ENCODE measurements around the gene NEBL.

NEBL gene

DNA sequence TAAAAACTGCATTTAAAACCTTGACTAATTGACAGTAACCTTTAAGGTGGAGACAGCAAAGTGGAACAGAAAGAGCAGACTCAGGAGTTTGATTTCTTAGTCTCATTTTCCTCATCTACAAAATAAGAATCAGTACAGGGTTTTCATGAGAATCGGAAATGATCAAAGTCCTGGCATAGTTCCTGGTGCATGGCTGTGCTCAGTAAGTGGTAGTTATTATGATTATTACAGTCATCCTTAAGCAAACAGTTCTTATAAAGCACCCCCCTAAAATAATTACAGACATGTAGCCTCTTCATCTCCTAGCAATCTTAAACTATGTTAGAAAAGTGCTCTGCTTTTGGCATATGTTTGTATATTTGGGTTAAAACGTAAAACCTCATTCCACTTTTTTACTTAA, 18.0 kb downstream of the NEBL start:
- Mint-ChIP-seq H3K4me3 (no peak overlapping the region), H3K36me3 (ENCODE audit: low read depth) (peaks cover 4% of the 10 kb centered on the region)

DNA sequence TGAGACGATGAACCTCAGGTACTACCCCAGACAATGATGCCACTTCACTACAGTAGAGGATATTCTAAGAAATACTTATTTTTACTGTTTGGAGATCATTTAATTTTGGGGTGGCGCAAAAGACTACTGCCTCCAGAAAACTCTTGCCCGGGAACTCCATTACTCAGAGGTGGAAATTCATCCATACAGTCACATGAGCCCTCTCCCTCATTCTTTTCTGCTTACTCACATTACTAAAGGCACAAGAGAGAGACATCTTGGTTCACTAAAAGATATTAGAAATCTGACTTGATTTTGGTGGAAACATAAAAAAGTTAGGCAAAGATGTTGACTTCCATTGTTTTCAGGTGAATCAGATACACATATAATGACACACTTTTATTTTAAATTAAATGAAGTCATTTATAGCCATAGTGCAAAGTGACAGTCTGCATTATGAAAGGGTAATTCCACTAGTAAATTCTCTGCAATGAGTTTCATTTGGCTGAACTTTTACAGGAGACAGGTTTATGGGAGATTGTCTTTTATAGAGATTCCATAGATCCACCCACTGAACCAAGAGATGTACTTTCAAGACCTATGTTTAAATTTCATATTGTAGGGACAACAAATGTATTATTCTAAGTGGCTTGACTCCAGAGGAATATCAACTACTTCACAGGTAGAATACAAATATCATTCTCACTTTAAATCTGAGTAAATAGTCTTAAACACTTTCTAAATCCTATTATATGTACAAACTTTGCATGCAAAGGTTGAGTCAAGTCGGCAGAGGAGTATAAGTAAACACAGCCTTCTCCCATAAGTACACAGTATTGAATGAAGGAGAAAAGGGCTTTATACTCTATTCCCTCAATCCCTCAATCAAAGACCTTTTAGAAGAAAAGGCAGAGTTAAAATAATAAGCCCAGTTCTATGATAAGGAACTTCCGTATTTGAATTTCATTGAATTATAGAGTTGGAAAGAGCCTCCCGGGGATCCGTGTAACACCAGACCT, 18.8 kb downstream of the NEBL start:
- Mint-ChIP-seq H3K9me3 (peaks cover 4% of the 10 kb centered on the region), H3K4me1 (peaks cover 5% of the 10 kb centered on the region), H3K27me3 (ENCODE audit: low read depth, poor library complexity) (peaks cover 6% of the 10 kb centered on the region), H3K27ac (peak overlapping the region; percentile 60), H3K36me3 (ENCODE audit: low read depth) (peaks cover 4% of the 10 kb centered on the region), H3K4me3 (no peak overlapping the region)
- DNase-seq: no peak
- TF ChIP-seq, protein P1, sequence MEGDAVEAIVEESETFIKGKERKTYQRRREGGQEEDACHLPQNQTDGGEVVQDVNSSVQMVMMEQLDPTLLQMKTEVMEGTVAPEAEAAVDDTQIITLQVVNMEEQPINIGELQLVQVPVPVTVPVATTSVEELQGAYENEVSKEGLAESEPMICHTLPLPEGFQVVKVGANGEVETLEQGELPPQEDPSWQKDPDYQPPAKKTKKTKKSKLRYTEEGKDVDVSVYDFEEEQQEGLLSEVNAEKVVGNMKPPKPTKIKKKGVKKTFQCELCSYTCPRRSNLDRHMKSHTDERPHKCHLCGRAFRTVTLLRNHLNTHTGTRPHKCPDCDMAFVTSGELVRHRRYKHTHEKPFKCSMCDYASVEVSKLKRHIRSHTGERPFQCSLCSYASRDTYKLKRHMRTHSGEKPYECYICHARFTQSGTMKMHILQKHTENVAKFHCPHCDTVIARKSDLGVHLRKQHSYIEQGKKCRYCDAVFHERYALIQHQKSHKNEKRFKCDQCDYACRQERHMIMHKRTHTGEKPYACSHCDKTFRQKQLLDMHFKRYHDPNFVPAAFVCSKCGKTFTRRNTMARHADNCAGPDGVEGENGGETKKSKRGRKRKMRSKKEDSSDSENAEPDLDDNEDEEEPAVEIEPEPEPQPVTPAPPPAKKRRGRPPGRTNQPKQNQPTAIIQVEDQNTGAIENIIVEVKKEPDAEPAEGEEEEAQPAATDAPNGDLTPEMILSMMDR (IDR thresholded peaks at IDR 0.05): no peak

More for the DNA sequence above, 18.0 kb downstream of the NEBL start:
- H3K27me3 Mint-ChIP-seq (ENCODE audit: low read depth, poor library complexity): peaks cover 6% of the 10 kb centered on the region
- H3K4me1 Mint-ChIP-seq: peaks cover 2% of the 10 kb centered on the region
- TF ChIP-seq, protein P1 (IDR thresholded peaks at IDR 0.05): no peak
- no peak for DNase-seq
- H3K9me3 Mint-ChIP-seq: peaks cover 4% of the 10 kb centered on the region
- H3K27ac Mint-ChIP-seq: no peak overlapping the region

DNA sequence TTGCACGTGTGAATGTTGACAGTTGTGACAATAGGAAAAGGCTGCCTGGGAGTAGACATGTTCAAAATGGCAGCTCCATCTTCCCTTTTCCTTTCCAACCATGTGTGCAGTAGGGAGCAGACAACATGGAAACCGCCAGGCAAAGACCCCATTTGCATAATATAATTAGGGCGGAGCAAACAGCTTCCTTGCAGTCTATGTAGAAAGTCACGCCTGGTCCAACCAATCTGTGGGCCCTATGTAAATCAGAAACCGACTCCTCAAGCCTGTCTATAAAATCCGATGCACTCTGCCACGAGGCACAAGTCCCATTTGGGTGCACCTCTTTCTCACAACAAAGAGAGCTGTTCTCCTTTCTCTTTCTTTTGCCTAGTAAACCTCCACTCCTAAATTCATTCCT, 19.6 kb downstream of the NEBL start:
- DNase-seq: no peak
- Mint-ChIP-seq H3K4me3 (no peak overlapping the region), H3K4me1 (peaks cover 5% of the 10 kb centered on the region), H3K27me3 (ENCODE audit: low read depth, poor library complexity) (no peaks in the 10 kb centered on the region), H3K36me3 (ENCODE audit: low read depth) (peaks cover 4% of the 10 kb centered on the region), H3K27ac (peak overlapping the region; percentile 60), H3K9me3 (peaks cover 4% of the 10 kb centered on the region)
- TF ChIP-seq, protein P1 (IDR thresholded peaks at IDR 0.05): no peak

DNA sequence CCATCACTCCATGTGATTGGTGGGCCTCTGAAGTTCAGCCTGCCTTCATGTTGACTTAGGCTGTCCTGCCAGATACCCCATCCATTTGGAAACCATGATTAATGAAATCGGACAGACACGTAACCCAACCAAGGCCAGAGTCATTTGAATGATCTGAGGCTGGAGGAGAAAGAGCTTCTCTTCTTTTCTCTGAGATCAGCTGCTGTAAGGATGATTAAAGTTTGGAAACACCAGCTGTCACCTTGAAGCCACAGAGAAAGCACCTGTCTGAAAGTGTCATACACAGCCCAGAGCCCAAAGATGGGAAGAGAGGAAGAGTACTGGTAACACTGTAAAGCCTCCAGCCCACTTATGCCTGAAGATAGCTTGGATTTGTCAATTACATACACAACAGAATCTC, 22.9 kb downstream of the NEBL start:
- no peak for DNase-seq
- H3K4me3 Mint-ChIP-seq: no peak overlapping the region
- H3K36me3 Mint-ChIP-seq (ENCODE audit: low read depth): peaks cover 4% of the 10 kb centered on the region
- TF ChIP-seq, protein P1 (IDR thresholded peaks at IDR 0.05): no peak
- H3K27me3 Mint-ChIP-seq (ENCODE audit: low read depth, poor library complexity): no peaks in the 10 kb centered on the region
- H3K27ac Mint-ChIP-seq: no peak overlapping the region
- peaks cover 4% of the 10 kb centered on the region for H3K9me3 Mint-ChIP-seq
- peaks cover 20% of the 10 kb centered on the region for H3K4me1 Mint-ChIP-seq

DNA sequence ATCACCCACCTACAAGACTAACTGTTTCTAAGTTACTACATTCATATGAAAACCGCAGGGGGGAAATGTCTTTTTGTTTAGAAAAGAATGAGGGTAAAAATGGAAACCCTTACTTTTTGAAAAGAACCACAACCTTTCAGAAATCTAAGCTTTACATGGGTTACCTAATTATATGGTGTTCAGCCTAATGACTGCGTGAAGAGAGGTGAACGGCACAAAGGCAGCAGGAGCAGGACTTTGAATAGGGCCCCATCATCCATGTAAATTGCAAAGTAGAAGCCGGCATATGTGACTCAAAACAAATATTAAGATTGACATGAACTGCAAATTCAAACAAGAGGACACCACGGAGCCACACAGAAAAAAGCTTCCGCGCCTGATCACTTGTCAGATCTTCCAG, 25.1 kb downstream of the NEBL start:
- peaks cover 20% of the 10 kb centered on the region for H3K4me1 Mint-ChIP-seq
- TF ChIP-seq, protein P1 (IDR thresholded peaks at IDR 0.05): no peak
- H3K27me3 Mint-ChIP-seq (ENCODE audit: low read depth, poor library complexity): no peaks in the 10 kb centered on the region
- no peak for DNase-seq
- H3K9me3 Mint-ChIP-seq: no peaks in the 10 kb centered on the region
- no peaks in the 10 kb centered on the region for H3K36me3 Mint-ChIP-seq (ENCODE audit: low read depth)
- no peak overlapping the region for H3K27ac Mint-ChIP-seq
- H3K4me3 Mint-ChIP-seq: no peak overlapping the region

All from nephron progenitor cell (in vitro differentiated cells).